Kidney (tissue), 14 donors: ENCODE data around the gene ZNF750. TPM values are rescaled to one million over a fixed set of nuclear protein-coding genes. Genes with fewer than 3 reads are reported as not detected.

Source experiments
- DNase-seq, 5 donors: peaks; one replicate each; pipeline ENCODE4 v3.0.0-alpha.2; 2013 to 2020
- FAIRE-seq: peaks from 2 replicates; lab custom pipeline; 2012; peaks lifted over from hg19 to GRCh38; lab: Jason Lieb, UNC
- H3K27ac ChIP-seq, 2 donors: one replicate each; pipeline ENCODE4 v1.7.0; 2013; ENCODE audit warnings: low read depth in 2 of 2, low read length in 2 of 2, inconsistent platforms in 1 of 2
- H3K27me3 ChIP-seq: one replicate; pipeline ENCODE4 v1.7.1; 2013; ENCODE audit warnings: low read length, inconsistent platforms; ENCODE audit not compliant: control insufficient read depth, insufficient read depth
- H3K36me3 ChIP-seq, 3 donors: one replicate each; pipeline versions ENCODE4 v1.7.0 to v1.7.1; 2013; ENCODE audit warnings: low read length in 3 of 3, control low read depth in 1 of 3, inconsistent platforms in 1 of 3; ENCODE audit not compliant: insufficient read depth in 3 of 3, control insufficient read depth in 2 of 3
- H3K4me1 ChIP-seq, 3 donors: one replicate each; pipeline versions ENCODE4 v1.7.0 to v1.7.1; 2013; ENCODE audit warnings: low read length in 3 of 3, inconsistent platforms in 1 of 3, low read depth in 1 of 3; ENCODE audit not compliant: control insufficient read depth in 2 of 3, insufficient read depth in 2 of 3
- H3K4me3 ChIP-seq, 3 donors: one replicate each; pipeline versions ENCODE4 v1.7.0 to v1.8.1; 2013; ENCODE audit warnings: low read length in 3 of 3, control low read depth in 1 of 3, inconsistent platforms in 1 of 3
- H3K9ac ChIP-seq, 3 donors: one replicate each; pipeline versions ENCODE4 v1.7.0 to v1.7.1; 2013; ENCODE audit warnings: low read length in 3 of 3, control low read depth in 1 of 3, inconsistent platforms in 1 of 3
- H3K9me3 ChIP-seq, 3 donors: one replicate each; pipeline versions ENCODE4 v1.7.0 to v1.7.1; 2013; ENCODE audit warnings: low read length in 3 of 3, control low read depth in 1 of 3, inconsistent platforms in 1 of 3; ENCODE audit not compliant: control insufficient read depth in 2 of 3, insufficient read depth in 1 of 3
- intact Hi-C: fragments of 100-400 bp; cut with DNase I; formaldehyde crosslinking; loops from one replicate; pipeline ENCODE4 v1.11.1; 2022
- polyA plus RNA-seq: library from polyadenylated mRNA; stranded (reverse); fragments of 350-450 nt; fragmentation: Illumina TruSeq; extraction: RNeasy Lipid Tissue Mini Kit (QIAGEN cat#74804); gene quantifications from one replicate; pipeline ENCODE4 v1.2.3, GENCODE V29; 2014; ENCODE audit warnings: low read depth, low replicate concordance; ENCODE audit not compliant: insufficient read depth
- total RNA-seq: library from RNA; stranded (reverse); fragmentation: NEBNext Ultra II Directional; extraction: Animal tissue kit (Norgen Biotek cat#: 25700); gene quantifications from one replicate; pipeline ENCODE4 v1.2.1, GENCODE V29; 2021
- TF ChIP-seq, protein P1 (sequence below): IDR thresholded peaks from 3 replicates; pipeline ENCODE4 v1.5.1; 2012; ENCODE audit warnings: mild to moderate bottlenecking, moderate library complexity, borderline replicate concordance; ENCODE audit not compliant: insufficient read depth; ENCODE audit errors: extremely low read depth
- donor health status: control.
- donor health status: control.
- donor health status: control.
- donor health status: control.
- donor health status: control.
- donor health status: DM: yes; HTN: yes; CAD: no.
- donor health status: Normal renal cell carcinoma (clear cell type).

Gene ZNF750
- total and polyA plus RNA-seq, 2 donors from 2014 or later: 0.25 to 0.30 TPM

DNA sequence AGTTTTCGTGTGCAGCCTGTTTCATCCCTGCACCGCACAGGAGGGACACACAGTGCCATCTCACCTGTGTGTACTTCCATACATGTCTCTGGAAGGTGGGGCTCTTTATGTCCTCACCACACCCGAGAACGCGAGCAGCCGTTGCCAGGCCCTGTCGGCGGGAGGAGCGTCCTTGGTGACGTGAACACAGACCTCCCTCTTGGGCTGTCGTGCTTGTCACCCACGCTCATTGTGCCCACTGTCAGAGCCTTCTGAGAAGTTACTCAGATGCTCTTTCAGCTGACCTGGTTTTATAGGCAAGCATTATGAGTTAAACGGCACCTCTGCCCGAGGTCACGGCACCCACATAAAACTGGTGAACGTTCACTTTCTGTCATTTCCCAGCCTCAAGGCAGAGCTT lies 40.2 kb downstream of the ZNF750 start:
- H3K27me3 ChIP-seq: no peaks in the 10 kb centered on the region
- H3K9me3 ChIP-seq: no peaks in the 10 kb centered on the region
- no peaks in the 10 kb centered on the region for H3K4me1 ChIP-seq
- TF ChIP-seq, protein P1, sequence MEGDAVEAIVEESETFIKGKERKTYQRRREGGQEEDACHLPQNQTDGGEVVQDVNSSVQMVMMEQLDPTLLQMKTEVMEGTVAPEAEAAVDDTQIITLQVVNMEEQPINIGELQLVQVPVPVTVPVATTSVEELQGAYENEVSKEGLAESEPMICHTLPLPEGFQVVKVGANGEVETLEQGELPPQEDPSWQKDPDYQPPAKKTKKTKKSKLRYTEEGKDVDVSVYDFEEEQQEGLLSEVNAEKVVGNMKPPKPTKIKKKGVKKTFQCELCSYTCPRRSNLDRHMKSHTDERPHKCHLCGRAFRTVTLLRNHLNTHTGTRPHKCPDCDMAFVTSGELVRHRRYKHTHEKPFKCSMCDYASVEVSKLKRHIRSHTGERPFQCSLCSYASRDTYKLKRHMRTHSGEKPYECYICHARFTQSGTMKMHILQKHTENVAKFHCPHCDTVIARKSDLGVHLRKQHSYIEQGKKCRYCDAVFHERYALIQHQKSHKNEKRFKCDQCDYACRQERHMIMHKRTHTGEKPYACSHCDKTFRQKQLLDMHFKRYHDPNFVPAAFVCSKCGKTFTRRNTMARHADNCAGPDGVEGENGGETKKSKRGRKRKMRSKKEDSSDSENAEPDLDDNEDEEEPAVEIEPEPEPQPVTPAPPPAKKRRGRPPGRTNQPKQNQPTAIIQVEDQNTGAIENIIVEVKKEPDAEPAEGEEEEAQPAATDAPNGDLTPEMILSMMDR: no peak
- no peak overlapping the region for H3K27ac ChIP-seq
- peaks cover 0 to 9% (median 0%) of the 10 kb centered on the region in 3 donors for H3K36me3 ChIP-seq
- intact Hi-C loops: no loop called here
- no peak overlapping the region for H3K9ac ChIP-seq
- DNase-seq (no peak), FAIRE-seq (no peak)
- no peak overlapping the region for H3K4me3 ChIP-seq

DNA sequence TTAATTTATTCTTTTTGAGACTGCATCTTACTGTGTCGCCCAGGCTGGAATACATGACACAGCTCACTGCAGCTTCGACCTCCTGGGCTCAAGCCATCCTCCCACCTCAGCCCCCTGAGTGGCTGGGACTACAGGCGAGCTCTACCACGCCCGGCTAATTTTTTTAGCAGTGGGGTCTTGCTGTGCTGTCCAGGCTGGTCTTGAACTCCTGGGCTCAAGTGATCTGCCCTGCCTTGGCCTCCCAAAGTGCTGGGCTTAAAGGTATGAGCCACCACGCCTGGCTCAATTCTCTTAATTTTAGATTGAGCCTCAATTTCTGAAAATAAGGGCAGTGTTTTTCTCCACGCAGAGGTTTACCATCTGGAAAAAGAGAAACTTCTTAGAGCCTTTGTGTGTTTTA lies 41.1 kb downstream of the ZNF750 start:
- Histone ChIP-seq H3K27me3 (no peaks in the 10 kb centered on the region), H3K9ac (no peak overlapping the region), H3K36me3 (peaks cover 0 to 11% (median 0%) of the 10 kb centered on the region in 3 donors), H3K4me3 (no peak overlapping the region), H3K27ac (no peak overlapping the region), H3K4me1 (no peaks in the 10 kb centered on the region), H3K9me3 (no peaks in the 10 kb centered on the region)
- FAIRE-seq (no peak), DNase-seq (no peak)
- TF ChIP-seq, protein P1: no peak
- intact Hi-C loops: no loop called here

DNA sequence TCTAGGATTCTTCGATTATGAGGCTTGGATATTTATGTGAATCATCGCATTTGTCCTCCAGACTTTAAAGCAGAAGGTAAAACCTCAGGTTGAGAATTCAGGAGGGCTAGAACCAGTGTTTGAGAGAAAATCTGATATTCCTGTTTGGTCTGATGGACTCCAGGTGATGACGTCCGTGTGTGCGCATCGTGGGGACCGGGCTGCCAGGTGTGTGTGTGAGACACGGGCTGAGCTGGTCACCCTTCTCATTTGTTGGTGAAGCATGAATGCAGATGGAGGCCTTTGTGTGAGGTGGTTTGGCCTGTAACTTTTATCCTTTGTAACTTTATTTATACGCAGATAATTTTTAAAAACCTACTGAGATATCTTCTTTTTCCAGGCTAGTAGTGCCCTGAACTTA lies 42.8 kb downstream of the ZNF750 start:
- Histone ChIP-seq H3K27ac (no peak overlapping the region), H3K9ac (no peak overlapping the region)
- intact Hi-C loops: no loop called here

More for the DNA sequence above, 42.8 kb downstream of the ZNF750 start:
- Histone ChIP-seq H3K27me3 (no peaks in the 10 kb centered on the region), H3K36me3 (peaks cover 0 to 11% (median 0%) of the 10 kb centered on the region in 3 donors), H3K9me3 (no peaks in the 10 kb centered on the region), H3K4me1 (no peaks in the 10 kb centered on the region), H3K4me3 (no peak overlapping the region)
- DNase-seq (no peak), FAIRE-seq (no peak)
- TF ChIP-seq, protein P1: no peak
